PC-3 (cell line): ENCODE results near the gene AMZ1. TPM values are rescaled to one million over a fixed set of nuclear protein-coding genes. Genes with fewer than 3 reads are reported as not detected.

Experiments used
- ATAC-seq: fragments of 200-7000 bp; cut with Tn5 transposase; 2 replicates; pipeline ENCODE4 v1.9.1; 2020; ENCODE audit warnings: mild to moderate bottlenecking, moderate library complexity
- BruUV-seq: library from RNA; stranded (reverse); fragments of 400-500 nt; replicated peaks from 2 replicates; lab custom pipeline; 2021; lab: Mats Ljungman, UMichigan
- CTCF ChIA-PET: fragments of 300-600 bp; sonication (Branson Sonifier 250); formaldehyde crosslinking; loops from one replicate; lab custom pipeline; 2022; ENCODE audit warnings: antibody characterized with exemption; lab: Charles Lee
- POLR2A ChIA-PET: fragments of 300-600 bp; sonication (Branson Sonifier 250); formaldehyde crosslinking; loops from one replicate; lab custom pipeline; 2022; ENCODE audit warnings: antibody characterized with exemption; ENCODE audit not compliant: unreplicated experiment; lab: Charles Lee
- DNase-seq: peaks from one replicate; pipeline ENCODE4 v3.0.0-alpha.2; 2015
- H2AFZ ChIP-seq: fragments of 300-600 bp; sonication (generic); 2 replicates; pipeline ENCODE4 v1.6.0; 2016; ENCODE audit warnings: antibody characterized with exemption, low read length
- H3F3A ChIP-seq: fragments of 300-600 bp; sonication (generic); one replicate; pipeline ENCODE4 v1.6.0; 2017; ENCODE audit warnings: antibody characterized with exemption, low read length, control low read depth, mild to moderate bottlenecking; ENCODE audit not compliant: unreplicated experiment
- H3K27ac ChIP-seq: fragments of 300-600 bp; sonication (generic); 2 replicates; pipeline ENCODE4 v1.5.1; 2016; ENCODE audit warnings: mild to moderate bottlenecking, low read length
- H3K27me3 ChIP-seq: fragments of 300-600 bp; sonication (generic); 2 replicates; pipeline ENCODE4 v1.6.1; 2016; ENCODE audit warnings: low read length, mixed read lengths
- H3K36me3 ChIP-seq: fragments of 300-600 bp; sonication (generic); 2 replicates; pipeline ENCODE4 v1.6.1; 2016; ENCODE audit warnings: low read depth, mixed run types, low read length, mixed read lengths
- H3K4me1 ChIP-seq: fragments of 300-600 bp; sonication (generic); 2 replicates; pipeline ENCODE4 v1.5.1; 2016; ENCODE audit warnings: low read length; ENCODE audit not compliant: insufficient read depth
- H3K4me2 ChIP-seq: fragments of 300-600 bp; sonication (generic); 2 replicates; pipeline ENCODE4 v1.6.0; 2016; ENCODE audit warnings: low read length
- H3K4me3 ChIP-seq: fragments of 300-600 bp; sonication (generic); 2 replicates; pipeline ENCODE4 v1.5.1; 2016; ENCODE audit warnings: mild to moderate bottlenecking, low read length, mixed read lengths
- H3K79me2 ChIP-seq: fragments of 300-600 bp; sonication (generic); 2 replicates; pipeline ENCODE4 v1.6.1; 2017; ENCODE audit warnings: low read length, mixed read lengths
- H3K9ac ChIP-seq: fragments of 300-600 bp; sonication (generic); 2 replicates; pipeline ENCODE4 v1.6.0; 2016; ENCODE audit warnings: mild to moderate bottlenecking, low read length
- H3K9me2 ChIP-seq: fragments of 300-600 bp; sonication (generic); replicated peaks from 2 replicates; pipeline ENCODE4 v1.6.1; 2016; ENCODE audit warnings: mixed run types, low read length, mixed read lengths
- H3K9me3 ChIP-seq: fragments of 300-600 bp; sonication (generic); 2 replicates; pipeline ENCODE4 v1.6.1; 2016; ENCODE audit warnings: low read length, mixed read lengths
- H4K20me1 ChIP-seq: fragments of 300-600 bp; sonication (generic); 2 replicates; pipeline ENCODE4 v1.6.1; 2016; ENCODE audit warnings: low read length, mixed read lengths
- EZH2 ChIP-seq: fragments of 300-600 bp; sonication (generic); IDR thresholded peaks from one replicate; pipeline ENCODE4 v1.6.1; 2017; ENCODE audit warnings: antibody characterized with exemption, mild to moderate bottlenecking, low read length; ENCODE audit not compliant: unreplicated experiment
- EZH2phosphoT487 ChIP-seq: fragments of 300-600 bp; sonication (generic); IDR thresholded peaks from 2 replicates; pipeline ENCODE4 v1.6.1; 2018; ENCODE audit warnings: mild to moderate bottlenecking, antibody characterized with exemption, low read length, borderline replicate concordance
- intact Hi-C: fragments of 100-400 bp; cut with micrococcal nuclease; formaldehyde crosslinking; loops from 2 replicates; pipeline ENCODE4 v1.9.0; 2023
- total RNA-seq: library from RNA; depleted of rRNA; stranded (reverse); fragments of >200 nt; gene quantifications from 2 replicates; pipeline ENCODE4 v1.2.3, GENCODE V29; 2014
- TF ChIP-seq, protein P1 (sequence below): fragments of 300-600 bp; sonication (generic); conservative IDR thresholded peaks from 2 replicates; pipeline ENCODE4 v1.5.1; 2017; ENCODE audit warnings: antibody characterized with exemption, low read depth, mild to moderate bottlenecking, low read length

The AMZ1 gene
- total RNA-seq, 1 experiment from 2014 or later: not detected

DNA sequence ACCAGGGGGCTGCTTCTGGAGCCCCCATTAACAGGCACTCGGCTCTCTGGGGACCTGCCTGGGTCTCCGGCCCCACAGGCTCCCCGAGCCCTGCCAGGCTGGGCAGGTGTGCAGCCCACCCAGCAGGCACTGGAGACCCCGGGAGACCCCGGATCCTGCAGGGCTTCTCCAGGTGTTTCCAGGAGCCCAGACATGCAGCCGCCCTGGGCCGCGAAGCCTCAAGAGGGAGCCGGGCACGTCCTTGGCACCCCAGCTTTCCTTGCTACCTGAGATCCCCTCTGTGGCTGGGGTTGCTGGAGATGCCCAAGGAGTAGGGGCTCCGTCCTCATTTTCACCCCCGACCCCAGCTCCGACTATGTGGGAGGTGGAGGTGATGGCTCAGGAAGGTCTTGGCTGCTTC, 7.7 kb upstream of the AMZ1 start:
- no TSS peak for BruUV-seq
- intact Hi-C loops: loop anchor here (5.0 kb wide), 2 partner anchors 123 to 203 kb away; partner anchors contain the start of genes BRAT1, GRIFIN and IQCE
- peak overlapping the region; percentile 26; the same call in 1 of the 2 replicates for H3K4me2 ChIP-seq
- H3K4me1 ChIP-seq: no peaks in the 10 kb centered on the region
- H3K9me3 ChIP-seq: no peaks in the 10 kb centered on the region
- H3K79me2 ChIP-seq: no peaks in the 10 kb centered on the region
- no peaks in the 10 kb centered on the region for H3K9me2 ChIP-seq
- no peaks in the 10 kb centered on the region for H4K20me1 ChIP-seq
- ATAC-seq: no peak
- no peaks in the 10 kb centered on the region for H3K27me3 ChIP-seq
- no peaks in the 10 kb centered on the region for H3F3A ChIP-seq
- H3K27ac ChIP-seq: no peak overlapping the region
- H3K36me3 ChIP-seq: no peaks in the 10 kb centered on the region
- H3K4me3 ChIP-seq: no peak overlapping the region
- TF ChIP-seq EZH2 (no peak), EZH2phosphoT487 (no peak)
- TF ChIP-seq, protein P1, sequence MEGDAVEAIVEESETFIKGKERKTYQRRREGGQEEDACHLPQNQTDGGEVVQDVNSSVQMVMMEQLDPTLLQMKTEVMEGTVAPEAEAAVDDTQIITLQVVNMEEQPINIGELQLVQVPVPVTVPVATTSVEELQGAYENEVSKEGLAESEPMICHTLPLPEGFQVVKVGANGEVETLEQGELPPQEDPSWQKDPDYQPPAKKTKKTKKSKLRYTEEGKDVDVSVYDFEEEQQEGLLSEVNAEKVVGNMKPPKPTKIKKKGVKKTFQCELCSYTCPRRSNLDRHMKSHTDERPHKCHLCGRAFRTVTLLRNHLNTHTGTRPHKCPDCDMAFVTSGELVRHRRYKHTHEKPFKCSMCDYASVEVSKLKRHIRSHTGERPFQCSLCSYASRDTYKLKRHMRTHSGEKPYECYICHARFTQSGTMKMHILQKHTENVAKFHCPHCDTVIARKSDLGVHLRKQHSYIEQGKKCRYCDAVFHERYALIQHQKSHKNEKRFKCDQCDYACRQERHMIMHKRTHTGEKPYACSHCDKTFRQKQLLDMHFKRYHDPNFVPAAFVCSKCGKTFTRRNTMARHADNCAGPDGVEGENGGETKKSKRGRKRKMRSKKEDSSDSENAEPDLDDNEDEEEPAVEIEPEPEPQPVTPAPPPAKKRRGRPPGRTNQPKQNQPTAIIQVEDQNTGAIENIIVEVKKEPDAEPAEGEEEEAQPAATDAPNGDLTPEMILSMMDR: no peak
- ChIA-PET CTCF (interaction anchor here (1.0 kb wide), 1 partner anchor 229 kb away, joined by 5 read pairs; no protein-coding TSS in a partner anchor), POLR2A (no interaction called here)
- no peak overlapping the region for H3K9ac ChIP-seq
- H2AFZ ChIP-seq: no peak overlapping the region
- DNase-seq: no peak

DNA sequence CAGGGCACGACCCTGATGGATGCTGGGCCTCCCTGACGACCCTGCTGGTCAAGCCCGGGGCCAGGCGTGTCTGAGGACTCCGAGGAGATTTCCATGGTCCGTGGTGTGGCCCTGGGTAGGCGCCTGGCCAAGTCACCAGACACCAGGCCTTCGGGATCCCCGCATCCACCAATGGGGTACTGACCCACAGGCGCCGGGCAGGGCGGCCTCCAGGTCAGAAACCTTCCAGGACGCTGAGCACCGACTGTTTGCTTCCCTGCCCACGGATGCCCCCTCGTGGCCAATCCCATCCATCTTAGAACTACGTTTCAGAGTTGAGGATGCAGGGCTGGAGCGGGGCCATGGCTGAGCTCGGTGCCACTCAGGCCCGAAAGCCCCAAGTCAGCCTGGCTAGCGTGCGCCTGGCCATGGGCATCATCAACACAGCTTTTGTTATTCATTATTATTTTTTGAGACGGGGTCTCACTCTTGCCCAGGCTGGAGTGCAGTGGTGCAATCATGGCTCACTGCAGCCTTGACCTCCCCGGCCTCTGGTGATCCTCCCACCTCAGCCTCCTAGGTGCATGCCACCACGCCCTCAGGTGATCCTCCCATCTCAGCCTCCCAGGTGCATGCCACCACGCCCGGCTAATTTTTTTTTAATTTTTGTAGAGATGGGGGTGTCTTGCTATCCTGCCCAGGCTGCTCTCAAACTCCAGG, 7.1 kb upstream of the AMZ1 start:
- no peak overlapping the region; the same call in 1 of the 2 replicates for H2AFZ ChIP-seq

More for the DNA sequence above, 7.1 kb upstream of the AMZ1 start:
- DNase-seq (peak; percentile 79), ATAC-seq (peak; percentile 88)
- H3K4me2 ChIP-seq: peak overlapping the region; percentile 26; the same call in 1 of the 2 replicates
- H3K9me2 ChIP-seq: no peaks in the 10 kb centered on the region
- no peaks in the 10 kb centered on the region for H3K4me1 ChIP-seq
- no peaks in the 10 kb centered on the region for H3K9me3 ChIP-seq
- no peak overlapping the region for H3K27ac ChIP-seq
- TF ChIP-seq, protein P1: peak; percentile 74
- no peak for TF ChIP-seq EZH2
- CTCF ChIA-PET: interaction anchor here (0.5 to 1.0 kb wide), 6 partner anchors 10 to 1835 kb away, joined by 3 to 6 read pairs (median 4); no protein-coding TSS in a partner anchor
- no TSS peak for BruUV-seq
- intact Hi-C loops: loop anchor here (1.0 to 5.0 kb wide), 3 partner anchors 124 to 230 kb away; partner anchors contain the start of genes BRAT1, GRIFIN and IQCE
- H3F3A ChIP-seq: no peaks in the 10 kb centered on the region
- no peaks in the 10 kb centered on the region for H3K36me3 ChIP-seq
- no peak overlapping the region for H3K9ac ChIP-seq
- no peaks in the 10 kb centered on the region for H4K20me1 ChIP-seq
- no peaks in the 10 kb centered on the region for H3K79me2 ChIP-seq
- H3K27me3 ChIP-seq: no peaks in the 10 kb centered on the region
- POLR2A ChIA-PET: no interaction called here
- no peak overlapping the region for H3K4me3 ChIP-seq
